ENCODE results near the gene BCAS3. TPM values are rescaled to one million over a fixed set of nuclear protein-coding genes. Genes with fewer than 3 reads are reported as not detected.
"Not testable (repeated sequence)": the region's sequence is repeated elsewhere in the genome, so short reads cannot be mapped to it uniquely, and the experiment has no call there.

BCAS3 gene
- total RNA-seq, 3 donors from 2014 or later = 21.6 to 33.4 (median 32.1) TPM

- Histone ChIP-seq H3K4me1 (ENCODE audit: low read depth) (no peaks in the 10 kb centered on the region), H3K9me3 (no peaks in the 10 kb centered on the region), H3K36me3 (ENCODE audit: low read depth) (no peaks in the 10 kb centered on the region), H3K4me3 (no peak overlapping the region)
- ATAC-seq (no peak), DNase-seq (no peak)
- intact Hi-C loops (cut with DNase I, micrococcal nuclease) = no loop called here
- no peak for TF ChIP-seq CTCF (IDR thresholded peaks at IDR 0.05)
Observed at GRCh38 chr17:61353615-61354014, 676.0 kb downstream of the BCAS3 start.

- Histone ChIP-seq H3K9me3 (no peaks in the 10 kb centered on the region), H3K4me1 (ENCODE audit: low read depth) (no peaks in the 10 kb centered on the region), H3K36me3 (ENCODE audit: low read depth) (no peaks in the 10 kb centered on the region), H3K4me3 (no peak overlapping the region)
- TF ChIP-seq CTCF (IDR thresholded peaks at IDR 0.05) = no peak
- ATAC-seq (no peak), DNase-seq (no peak)
- intact Hi-C loops (cut with DNase I, micrococcal nuclease) = no loop called here
Observed at GRCh38 chr17:61354895-61355874, 677.5 kb downstream of the BCAS3 start.

- H3K36me3 ChIP-seq (ENCODE audit: low read depth); ATAC-seq; H3K9me3 ChIP-seq; H3K4me1 ChIP-seq (ENCODE audit: low read depth); intact Hi-C loops (cut with DNase I, micrococcal nuclease); DNase-seq; H3K4me3 ChIP-seq: not testable (repeated sequence)
Observed at GRCh38 chr17:61357061-61357460, 679.4 kb downstream of the BCAS3 start.

DNA sequence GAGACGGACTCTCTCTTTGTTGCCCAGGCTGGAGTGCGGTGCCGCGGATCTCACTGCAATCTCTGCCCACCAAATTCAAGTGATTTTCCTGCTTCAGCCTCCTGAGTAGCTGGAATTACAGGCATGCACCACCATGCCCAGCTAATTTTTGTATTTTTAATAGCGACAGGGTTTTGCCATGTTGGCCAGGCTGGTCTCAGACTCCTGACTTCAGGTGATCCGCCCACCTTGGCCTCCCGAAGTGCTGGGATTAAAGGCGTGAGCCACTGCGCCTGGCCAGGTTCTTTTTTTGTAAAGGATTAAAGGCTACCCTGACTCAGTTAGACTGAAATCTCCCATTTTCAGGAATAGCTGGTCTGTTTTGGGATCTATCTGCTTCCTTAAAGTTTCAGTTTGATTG, 681.9 kb downstream of the BCAS3 start:
- H3K4me3 ChIP-seq; ATAC-seq; intact Hi-C loops (cut with DNase I, micrococcal nuclease); H3K4me1 ChIP-seq (ENCODE audit: low read depth); H3K36me3 ChIP-seq (ENCODE audit: low read depth); H3K9me3 ChIP-seq; DNase-seq: not testable (repeated sequence)

DNA sequence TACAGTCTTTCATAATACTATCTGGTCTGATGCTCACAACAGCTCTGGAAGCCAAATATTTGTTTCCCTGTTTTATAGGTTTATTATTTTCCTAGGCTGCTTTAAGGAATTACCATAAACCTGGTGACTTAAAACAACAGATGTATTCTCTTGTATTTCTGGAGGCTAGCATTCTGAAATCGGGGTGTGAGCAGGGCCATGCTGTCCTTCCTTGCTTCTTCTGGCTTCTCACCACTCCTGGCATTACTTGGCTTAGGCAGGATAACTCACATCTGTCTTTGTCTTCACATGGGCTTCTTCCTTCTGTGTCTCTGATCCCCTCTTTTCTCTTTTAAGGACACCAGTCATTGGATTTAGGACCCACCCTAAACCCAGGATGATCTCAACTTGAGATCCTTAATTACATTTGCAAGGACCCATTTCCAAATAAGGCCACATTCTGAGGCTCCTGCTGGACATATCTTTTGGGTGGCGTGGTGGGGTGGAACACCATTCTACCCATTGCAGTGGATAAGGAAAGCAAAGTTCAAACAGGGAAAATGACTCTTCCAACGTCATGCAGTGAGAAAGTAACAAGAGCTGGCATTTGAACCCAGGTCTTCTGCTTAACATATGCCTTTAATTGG, 682.8 kb downstream of the BCAS3 start:
- intact Hi-C loops (cut with DNase I, micrococcal nuclease) = no loop called here
- Histone ChIP-seq H3K36me3 (ENCODE audit: low read depth) (no peaks in the 10 kb centered on the region), H3K4me1 (ENCODE audit: low read depth) (no peaks in the 10 kb centered on the region), H3K9me3 (no peaks in the 10 kb centered on the region), H3K4me3 (no peak overlapping the region)
- no peak for TF ChIP-seq CTCF (IDR thresholded peaks at IDR 0.05)
- ATAC-seq (no peak), DNase-seq (no peak)

GRCh38 chr17:61361084-61361483, 683.4 kb downstream of the BCAS3 start:
- Histone ChIP-seq H3K9me3 (no peaks in the 10 kb centered on the region), H3K36me3 (ENCODE audit: low read depth) (no peaks in the 10 kb centered on the region), H3K4me3 (no peak overlapping the region), H3K4me1 (ENCODE audit: low read depth) (no peaks in the 10 kb centered on the region)
- no peak for TF ChIP-seq CTCF (IDR thresholded peaks at IDR 0.05)
- ATAC-seq (no peak), DNase-seq (no peak)
- intact Hi-C loops (cut with DNase I, micrococcal nuclease) = no loop called here

Data from mucosa of descending colon (tissue), 3 donors.